Activated CD8-positive, alpha-beta T cell treated with anti-CD3 and anti-CD28 coated beads for 36 hours (primary cell): Measurements from ENCODE around the gene KRTAP10-3. TPM values are rescaled to one million over a fixed set of nuclear protein-coding genes. Genes with fewer than 3 reads are reported as not detected.

ENCODE experiments used
- ATAC-seq: fragments of 200-7000 bp; cut with Tn5 transposase; one replicate; pipeline ENCODE4 v1.10.0; 2021; ENCODE audit warnings: mild to moderate bottlenecking, moderate library complexity
- CTCF ChIA-PET: fragments of 350-600 bp; sonication (Branson Sonifier 250); formaldehyde crosslinking; loops from one replicate; lab custom pipeline; 2021; ENCODE audit warnings: antibody characterized with exemption; lab: Charles Lee
- POLR2A ChIA-PET: fragments of 350-600 bp; sonication (Branson Sonifier 250); formaldehyde crosslinking; loops from one replicate; lab custom pipeline; 2021; ENCODE audit warnings: antibody characterized with exemption; lab: Charles Lee
- DNase-seq: peaks from one replicate; pipeline ENCODE4 v3.0.0-alpha.2; 2020
- H3K27ac Mint-ChIP-seq: one replicate; pipeline ENCODE4 v1.8.0; 2021; ENCODE audit warnings: mild to moderate bottlenecking, mixed read lengths
- H3K27me3 Mint-ChIP-seq: one replicate; pipeline ENCODE4 v1.8.0; 2021; ENCODE audit warnings: mixed read lengths
- H3K36me3 Mint-ChIP-seq: one replicate; pipeline ENCODE4 v1.8.0; 2021; ENCODE audit warnings: low read depth, mixed read lengths
- H3K4me1 Mint-ChIP-seq: one replicate; pipeline ENCODE4 v1.8.0; 2021; ENCODE audit warnings: low read depth, mixed read lengths
- H3K4me3 Mint-ChIP-seq: one replicate; pipeline ENCODE4 v1.8.0; 2021; ENCODE audit warnings: mild to moderate bottlenecking, moderate library complexity, mixed read lengths
- H3K9me3 Mint-ChIP-seq: one replicate; pipeline ENCODE4 v1.8.0; 2021; ENCODE audit warnings: mixed read lengths
- CTCF ChIP-seq: fragments of 200-600 bp; IDR thresholded peaks from one replicate; pipeline ENCODE4 v1.8.0; 2022; ENCODE audit warnings: antibody characterized with exemption, mild to moderate bottlenecking
- intact Hi-C: fragments of 100-400 bp; cut with micrococcal nuclease; formaldehyde crosslinking; loops from one replicate; pipeline ENCODE4 v1.10.0; 2022
- total RNA-seq, 2 experiments: library from RNA; stranded (reverse); gene quantifications; one replicate each; pipeline ENCODE4 v1.2.3, GENCODE V29; 2021

KRTAP10-3 gene
- total RNA-seq, 2 experiments from 2014 or later, result not detected

- ATAC-seq (no peak), DNase-seq (no peak)
- no peaks in the 10 kb centered on the region for H3K4me1 Mint-ChIP-seq
- H3K9me3 Mint-ChIP-seq, result no peaks in the 10 kb centered on the region
- TF ChIP-seq CTCF, result no peak
- H3K36me3 Mint-ChIP-seq, result no peaks in the 10 kb centered on the region
- no peak overlapping the region for H3K27ac Mint-ChIP-seq
- H3K27me3 Mint-ChIP-seq, result no peaks in the 10 kb centered on the region
- intact Hi-C loops, result no loop called here
- ChIA-PET POLR2A (no interaction called here), CTCF (no interaction called here)
- no peak overlapping the region for H3K4me3 Mint-ChIP-seq
Measured at GRCh38 chr21:44529011-44529421, 29.6 kb downstream of the KRTAP10-3 start.

- Mint-ChIP-seq H3K9me3 (no peaks in the 10 kb centered on the region), H3K36me3 (no peaks in the 10 kb centered on the region), H3K27me3 (no peaks in the 10 kb centered on the region), H3K27ac (no peak overlapping the region), H3K4me3 (no peak overlapping the region), H3K4me1 (no peaks in the 10 kb centered on the region)
- no peak for TF ChIP-seq CTCF
- DNase-seq (no peak), ATAC-seq (no peak)
- intact Hi-C loops, result no loop called here
- CTCF ChIA-PET, result no interaction called here
- POLR2A ChIA-PET, result no interaction called here
Measured at GRCh38 chr21:44528634-44528995, 30.0 kb downstream of the KRTAP10-3 start.

GRCh38 chr21:44527983-44528633 lies 30.5 kb downstream of the KRTAP10-3 start:
- intact Hi-C loops, result no loop called here
- Mint-ChIP-seq H3K9me3 (no peaks in the 10 kb centered on the region), H3K27me3 (no peaks in the 10 kb centered on the region), H3K36me3 (no peaks in the 10 kb centered on the region), H3K4me1 (no peaks in the 10 kb centered on the region), H3K27ac (no peak overlapping the region), H3K4me3 (no peak overlapping the region)
- POLR2A ChIA-PET, result no interaction called here
- ATAC-seq, result no peak
- no peak for TF ChIP-seq CTCF
- no peak for DNase-seq
- CTCF ChIA-PET, result no interaction called here

- TF ChIP-seq CTCF, result no peak
- no peak overlapping the region for H3K4me3 Mint-ChIP-seq
- H3K36me3 Mint-ChIP-seq, result no peaks in the 10 kb centered on the region
- no peak overlapping the region for H3K27ac Mint-ChIP-seq
- no peaks in the 10 kb centered on the region for H3K4me1 Mint-ChIP-seq
- CTCF ChIA-PET, result interaction anchor here (1.2 kb wide), 1 partner anchor 17 kb away, joined by 3 read pairs; no protein-coding TSS in a partner anchor
- POLR2A ChIA-PET, result no interaction called here
- H3K27me3 Mint-ChIP-seq, result no peaks in the 10 kb centered on the region
- no peak for DNase-seq
- no peaks in the 10 kb centered on the region for H3K9me3 Mint-ChIP-seq
- no peak for ATAC-seq
- intact Hi-C loops, result no loop called here
Measured at GRCh38 chr21:44527156-44527982, 31.2 kb downstream of the KRTAP10-3 start.
